IMR-90 (cell line): ENCODE data around the gene PIAS1. TPM values are rescaled to one million over a fixed set of nuclear protein-coding genes. Genes with fewer than 3 reads are reported as not detected.

Source experiments
- ATAC-seq: fragments of 200-7000 bp; cut with Tn5 transposase; 2 replicates; pipeline ENCODE4 v1.9.1; 2020; ENCODE audit warnings: low read depth, mild to moderate bottlenecking, moderate library complexity
- BruUV-seq: library from RNA; stranded (reverse); fragments of 400-500 nt; replicated peaks from 2 replicates; lab custom pipeline; 2021; lab: Mats Ljungman, UMichigan
- CTCF ChIA-PET: fragments of 300-600 bp; formaldehyde crosslinking; extraction: SDS; loops from one replicate; lab custom pipeline; 2021; ENCODE audit warnings: antibody characterized with exemption; lab: Yijun Ruan, JAX
- POLR2A ChIA-PET: fragments of 300-600 bp; sonication (Branson Sonifier 250); formaldehyde crosslinking; loops from one replicate; lab custom pipeline; 2022; ENCODE audit warnings: antibody characterized with exemption; ENCODE audit not compliant: unreplicated experiment; lab: Charles Lee
- DNase-seq: peaks from one replicate; pipeline ENCODE4 v3.0.0; 2013
- H2AFZ ChIP-seq: replicated peaks from 2 replicates; pipeline ENCODE3; 2013; ENCODE audit warnings: low read length, mild to moderate bottlenecking; ENCODE audit not compliant: poor library complexity
- H2AK5ac ChIP-seq: 2 replicates; pipeline ENCODE4 v1.6.1; 2013; ENCODE audit warnings: low read depth, low read length, inconsistent platforms
- H2AK9ac ChIP-seq: replicated peaks from 2 replicates; pipeline ENCODE3; 2013; ENCODE audit warnings: mild to moderate bottlenecking, low read depth, low read length, moderate library complexity; ENCODE audit not compliant: poor library complexity
- H2BK120ac ChIP-seq: 2 replicates; pipeline ENCODE4 v1.6.1; 2013; ENCODE audit warnings: low read depth, low read length, inconsistent platforms
- H2BK15ac ChIP-seq: 3 replicates; pipeline ENCODE4 v1.6.1; 2013; ENCODE audit warnings: low read depth, low read length, inconsistent platforms
- H2BK20ac ChIP-seq: 2 replicates; pipeline ENCODE4 v1.6.1; 2013; ENCODE audit warnings: low read depth, mild to moderate bottlenecking, inconsistent platforms, low read length, moderate library complexity
- H2BK5ac ChIP-seq: 2 replicates; pipeline ENCODE4 v1.6.1; 2013; ENCODE audit warnings: mild to moderate bottlenecking, low read depth, low read length, inconsistent platforms; ENCODE audit not compliant: poor library complexity, severe bottlenecking
- H3K14ac ChIP-seq: replicated peaks from 2 replicates; pipeline ENCODE4 v1.6.1; 2013; ENCODE audit warnings: low read depth, low read length, inconsistent platforms
- H3K18ac ChIP-seq: 2 replicates; pipeline ENCODE4 v1.6.1; 2013; ENCODE audit warnings: low read depth, low read length, control low read depth
- H3K23ac ChIP-seq: 2 replicates; pipeline ENCODE4 v1.6.1; 2013; ENCODE audit warnings: low read depth, low read length, inconsistent platforms
- H3K27ac ChIP-seq: 2 replicates; pipeline ENCODE4 v1.5.1; 2013; ENCODE audit warnings: mild to moderate bottlenecking, control low read depth, low read length; ENCODE audit not compliant: insufficient read depth
- H3K27me3 ChIP-seq: 2 replicates; pipeline ENCODE4 v1.6.1; 2013; ENCODE audit warnings: low read length; ENCODE audit not compliant: control insufficient read depth, insufficient read depth
- H3K36me3 ChIP-seq: 2 replicates; pipeline ENCODE4 v1.6.1; 2013; ENCODE audit warnings: low read length, mixed read lengths; ENCODE audit not compliant: control insufficient read depth, insufficient read depth
- H3K4ac ChIP-seq: 2 replicates; pipeline ENCODE4 v1.6.1; 2013; ENCODE audit warnings: low read depth, low read length, inconsistent platforms
- H3K4me1 ChIP-seq: 2 replicates; pipeline ENCODE4 v1.6.1; 2013; ENCODE audit warnings: low read length, mixed read lengths; ENCODE audit not compliant: control insufficient read depth, insufficient read depth
- H3K4me2 ChIP-seq: 2 replicates; pipeline ENCODE4 v1.6.1; 2013; ENCODE audit warnings: low read depth, mild to moderate bottlenecking, control low read depth, low read length, moderate library complexity
- H3K4me3 ChIP-seq: 2 replicates; pipeline ENCODE4 v1.5.1; 2013; ENCODE audit warnings: low read depth, mild to moderate bottlenecking, control low read depth, low read length, moderate library complexity; ENCODE audit not compliant: insufficient read depth
- H3K56ac ChIP-seq: 2 replicates; pipeline ENCODE4 v1.6.1; 2013; ENCODE audit warnings: low read length, inconsistent platforms; ENCODE audit not compliant: insufficient read depth; ENCODE audit errors: extremely low read depth
- H3K79me1 ChIP-seq, 2 experiments: 2 replicates each; pipeline ENCODE4 v1.6.1; 2013; ENCODE audit warnings: low read length in 2 of 2, inconsistent platforms in 1 of 2, low read depth in 1 of 2
- H3K9ac ChIP-seq: 2 replicates; pipeline ENCODE4 v1.6.1; 2013; ENCODE audit warnings: low read depth, low read length, control low read depth
- H3K9me1 ChIP-seq: 2 replicates; pipeline ENCODE4 v1.6.1; 2013; ENCODE audit warnings: low read length, inconsistent platforms; ENCODE audit not compliant: insufficient read depth
- H3K9me3 ChIP-seq: 2 replicates; pipeline ENCODE4 v1.6.1; 2013; ENCODE audit warnings: low read length; ENCODE audit not compliant: control insufficient read depth, insufficient read depth
- H4K20me1 ChIP-seq: 2 replicates; pipeline ENCODE4 v1.6.1; 2013; ENCODE audit warnings: low read length, inconsistent platforms; ENCODE audit not compliant: insufficient read depth
- H4K5ac ChIP-seq: 2 replicates; pipeline ENCODE4 v1.6.1; 2013; ENCODE audit warnings: mild to moderate bottlenecking, low read depth, low read length, control low read depth
- H4K8ac ChIP-seq, 2 experiments: 2 replicates each; pipeline ENCODE4 v1.6.1; 2013; ENCODE audit warnings: low read depth in 2 of 2, low read length in 2 of 2, control low read depth in 1 of 2, inconsistent platforms in 1 of 2
- H4K91ac ChIP-seq: 2 replicates; pipeline ENCODE4 v1.6.1; 2013; ENCODE audit warnings: low read depth, low read length, inconsistent platforms; ENCODE audit not compliant: insufficient read depth
- BHLHE40 ChIP-seq: fragments of 150-350 bp; IDR thresholded peaks from 2 replicates; pipeline ENCODE4 v1.6.1; 2016; ENCODE audit warnings: mild to moderate bottlenecking, low read depth, low read length
- FOS ChIP-seq: fragments of 150-350 bp; IDR thresholded peaks from 2 replicates; pipeline ENCODE4 v1.6.1; 2016; ENCODE audit warnings: low read depth, low read length
- MAFK ChIP-seq: IDR thresholded peaks from 2 replicates; pipeline ENCODE4 v1.6.1; 2012; ENCODE audit warnings: low read depth, low read length, improper control_type of control experiment
- MAZ ChIP-seq: IDR thresholded peaks from 2 replicates; pipeline ENCODE4 v1.6.1; 2012; ENCODE audit warnings: low read depth, mild to moderate bottlenecking, low read length, improper control_type of control experiment, moderate library complexity, borderline replicate concordance
- NFE2L2 ChIP-seq: fragments of 150-350 bp; IDR thresholded peaks from 2 replicates; pipeline ENCODE4 v1.6.1; 2016; ENCODE audit warnings: low read depth, mild to moderate bottlenecking, low read length
- POLR2A ChIP-seq: IDR thresholded peaks from 2 replicates; pipeline ENCODE4 v1.6.1; 2012; ENCODE audit warnings: mild to moderate bottlenecking, low read depth, low read length
- RAD21 ChIP-seq: IDR thresholded peaks from 2 replicates; pipeline ENCODE4 v1.6.1; 2012; ENCODE audit warnings: low read length, improper control_type of control experiment
- RFX5 ChIP-seq: IDR thresholded peaks from 2 replicates; pipeline ENCODE4 v1.8.0; 2012; ENCODE audit warnings: low read depth, mild to moderate bottlenecking, low read length, moderate library complexity
- SMC3 ChIP-seq: fragments of 150-350 bp; IDR thresholded peaks from 2 replicates; pipeline ENCODE4 v1.6.1; 2016; ENCODE audit warnings: low read depth, mild to moderate bottlenecking, antibody characterized with exemption, low read length, moderate library complexity
- WGBS, 2 experiments: methylation state at CpG; one replicate each; pipeline versions ENCODE4 v1.1.5 to v1.1.7; 2013; ENCODE audit warnings: missing lambda C conversion rate in 2 of 2; ENCODE audit not compliant: insufficient read length in 1 of 2; ENCODE audit errors: extremely low coverage in 2 of 2; 5-methylcytosine and 5-hydroxymethylcytosine counted together
- dilution Hi-C: fragments of 300-500 bp; cut with HindIII; formaldehyde crosslinking; loops from one replicate; pipeline ENCODE4 v1.14.3; 2018; ENCODE audit warnings: low sequenced_read_pairs; ENCODE audit not compliant: unreplicated experiment
- in situ Hi-C: fragments of 300-500 bp; cut with MboI; formaldehyde crosslinking; loops from 3 replicates; pipeline ENCODE4 v1.14.3; 2019; ENCODE audit warnings: low sequenced_read_pairs, inconsistent platforms, mixed read lengths
- intact Hi-C: fragments of 100-400 bp; cut with micrococcal nuclease; formaldehyde crosslinking; loops from 2 replicates; pipeline ENCODE4 v1.10.0; 2022
- polyA plus RNA-seq, 3 experiments: library from polyadenylated mRNA; depleted of rRNA; stranded (reverse); fragments of >200 nt; gene quantifications; 2 replicates each; pipeline ENCODE4 v1.2.3, GENCODE V29; 2012; ENCODE audit warnings: low replicate concordance in 1 of 3
- total RNA-seq: library from RNA; depleted of rRNA; stranded (reverse); fragments of >200 nt; gene quantifications from 2 replicates; pipeline ENCODE4 v1.2.3, GENCODE V29; 2012
- TF ChIP-seq, protein P1 (sequence below): fragments of 150-350 bp; IDR thresholded peaks from 2 replicates; pipeline ENCODE4 v1.6.1; 2016; ENCODE audit warnings: low read depth, mild to moderate bottlenecking, low read length, moderate library complexity, borderline replicate concordance

PIAS1 gene
- total and polyA plus RNA-seq, 2 of the 4 experiments (the other 2 are of a cell fraction) = 20.0 to 63.6 TPM

GRCh38 chr15:68195336-68196112 is 141.4 kb downstream of the PIAS1 start:
- ChIA-PET CTCF (interaction anchor here (0.6 to 1.0 kb wide), 6 partner anchors 10 to 328 kb away, joined by 3 to 5 read pairs (median 4); no protein-coding TSS in a partner anchor), POLR2A (no interaction called here)
- intact Hi-C loops = no loop called here
- no peak overlapping the region for H3K4me3 ChIP-seq
- no peak overlapping the region for H3K9ac ChIP-seq
- 91% methylated on average over 4 of the region's 8 CpGs; no CpG with 5 or more reads in 1 of the 2 experiments for WGBS, 2 experiments
- peaks cover 2% of the 10 kb centered on the region; the same call in 1 of the 2 replicates for H3K4me1 ChIP-seq
- H3K79me1 ChIP-seq = peaks cover 0 to 10% of the 10 kb centered on the region in 2 experiments; a peak in 3 of 4 replicates
- no peak overlapping the region for H4K5ac ChIP-seq
- no peak overlapping the region for H3K27ac ChIP-seq
- no peak overlapping the region for H2AK9ac ChIP-seq
- no peak overlapping the region for H3K23ac ChIP-seq
- no peak overlapping the region for H3K14ac ChIP-seq
- no peak overlapping the region for H2BK5ac ChIP-seq
- no peak overlapping the region for H3K18ac ChIP-seq
- TF ChIP-seq SMC3 = no peak
- no peak for TF ChIP-seq FOS
- TF ChIP-seq POLR2A = no peak
- TF ChIP-seq, protein P1, sequence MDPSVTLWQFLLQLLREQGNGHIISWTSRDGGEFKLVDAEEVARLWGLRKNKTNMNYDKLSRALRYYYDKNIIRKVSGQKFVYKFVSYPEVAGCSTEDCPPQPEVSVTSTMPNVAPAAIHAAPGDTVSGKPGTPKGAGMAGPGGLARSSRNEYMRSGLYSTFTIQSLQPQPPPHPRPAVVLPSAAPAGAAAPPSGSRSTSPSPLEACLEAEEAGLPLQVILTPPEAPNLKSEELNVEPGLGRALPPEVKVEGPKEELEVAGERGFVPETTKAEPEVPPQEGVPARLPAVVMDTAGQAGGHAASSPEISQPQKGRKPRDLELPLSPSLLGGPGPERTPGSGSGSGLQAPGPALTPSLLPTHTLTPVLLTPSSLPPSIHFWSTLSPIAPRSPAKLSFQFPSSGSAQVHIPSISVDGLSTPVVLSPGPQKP = no peak
- TF ChIP-seq RFX5 = no peak
- no peak for TF ChIP-seq MAZ
- no peak for TF ChIP-seq BHLHE40
- TF ChIP-seq MAFK = no peak
- TF ChIP-seq NFE2L2 = no peak
- TF ChIP-seq RAD21 = no peak
- no peak overlapping the region for H3K4me2 ChIP-seq
- no peak overlapping the region for H2BK20ac ChIP-seq
- DNase-seq (no peak), ATAC-seq (no peak)
- peaks cover 11% of the 10 kb centered on the region for H3K9me1 ChIP-seq
- H3K27me3 ChIP-seq = no peaks in the 10 kb centered on the region
- H2BK15ac ChIP-seq = no peak overlapping the region
- H2AFZ ChIP-seq = no peak overlapping the region
- in situ Hi-C loops = no loop called here
- peaks cover 3% of the 10 kb centered on the region; the same call in 1 of the 2 replicates for H4K20me1 ChIP-seq
- no peaks in the 10 kb centered on the region for H3K9me3 ChIP-seq
- peaks cover 12% of the 10 kb centered on the region for H3K36me3 ChIP-seq
- dilution Hi-C loops = no loop called here
- H4K91ac ChIP-seq = no peak overlapping the region
- BruUV-seq = no TSS peak
- no peak overlapping the region for H2AK5ac ChIP-seq
- no peak overlapping the region for H4K8ac ChIP-seq
- no peak overlapping the region for H2BK120ac ChIP-seq
- H3K56ac ChIP-seq = no peak overlapping the region
- no peak overlapping the region for H3K4ac ChIP-seq
